Endothelial cell of umbilical vein (primary cell): ENCODE data around the gene TPP2. TPM values are rescaled to one million over a fixed set of nuclear protein-coding genes. Genes with fewer than 3 reads are reported as not detected.

Experiments
- BruUV-seq: library from RNA; stranded (reverse); fragments of 400-500 nt; replicated peaks from 2 replicates; lab custom pipeline; 2021; lab: Mats Ljungman, UMichigan
- CTCF ChIA-PET: fragments of 300-600, 350-600 bp; sonication (Branson Sonifier 250); formaldehyde crosslinking; loops from one replicate; lab custom pipeline; 2021; ENCODE audit warnings: antibody characterized with exemption, inconsistent platforms; lab: Charles Lee
- POLR2A ChIA-PET: fragments of 300-600, 350-600 bp; sonication (Branson Sonifier 250); formaldehyde crosslinking; loops from one replicate; lab custom pipeline; 2021; ENCODE audit warnings: antibody characterized with exemption, inconsistent platforms; lab: Charles Lee
- DNase-seq: peaks from one replicate; pipeline ENCODE4 v3.0.0-alpha.2; 2011; ENCODE audit warnings: low read depth, low spot score
- FAIRE-seq: peaks from 2 replicates; lab custom pipeline; 2011; peaks lifted over from hg19 to GRCh38; lab: Jason Lieb, UNC
- H2AFZ ChIP-seq: 2 replicates; pipeline ENCODE4 v1.6.0; 2012; ENCODE audit warnings: low read depth, low read length, control low read depth, inconsistent platforms
- H3K27ac ChIP-seq: 2 replicates; pipeline ENCODE4 v1.5.1; 2011; ENCODE audit warnings: low read depth, mild to moderate bottlenecking, control low read depth, low read length, moderate library complexity; ENCODE audit not compliant: insufficient read depth
- H3K27me3 ChIP-seq, 2 experiments: 2 replicates each; pipeline versions ENCODE4 v1.6.0 to v1.6.1; 2011; ENCODE audit warnings: low read length in 2 of 2, mixed read lengths in 1 of 2; ENCODE audit not compliant: control insufficient read depth in 2 of 2, insufficient read depth in 2 of 2
- H3K36me3 ChIP-seq, 2 experiments: 2 replicates in 1 of 2; 3 replicates in 1 of 2; pipeline ENCODE4 v1.5.1; 2011; ENCODE audit warnings: low read length in 2 of 2, mild to moderate bottlenecking in 1 of 2, moderate library complexity in 1 of 2; ENCODE audit not compliant: control insufficient read depth in 2 of 2, insufficient read depth in 2 of 2; ENCODE audit errors: extremely low read depth in 1 of 2
- H3K4me1 ChIP-seq: 3 replicates; pipeline ENCODE4 v1.5.1; 2011; ENCODE audit warnings: mild to moderate bottlenecking, low read length; ENCODE audit not compliant: control insufficient read depth, insufficient read depth; ENCODE audit errors: extremely low read depth
- H3K4me2 ChIP-seq: 2 replicates; pipeline ENCODE4 v1.6.1; 2011; ENCODE audit warnings: low read length, control low read depth, mixed read lengths; ENCODE audit not compliant: insufficient read depth
- H3K4me3 ChIP-seq, 3 experiments: fragments of 200-600 bp in 1 of 3; sonication (generic), shearing (Covaris generic) in 1 of 3; replicated peaks in 1 of 3; 2 replicates each; pipeline ENCODE4 v1.5.1; 2011 to 2016; ENCODE audit warnings: control low read depth in 3 of 3, low read length in 3 of 3, mild to moderate bottlenecking in 2 of 3, inconsistent platforms in 1 of 3, low read depth in 1 of 3, moderate library complexity in 1 of 3; ENCODE audit not compliant: insufficient read depth in 1 of 3
- H3K79me2 ChIP-seq: 2 replicates; pipeline ENCODE4 v1.6.0; 2012; ENCODE audit warnings: low read length, inconsistent platforms; ENCODE audit not compliant: control insufficient read depth, insufficient read depth
- H3K9ac ChIP-seq: replicated peaks from 2 replicates; pipeline ENCODE3; 2011; ENCODE audit warnings: low read length, control low read depth; ENCODE audit not compliant: insufficient read depth; ENCODE audit errors: extremely low read depth
- H3K9me1 ChIP-seq: replicated peaks from 3 replicates; pipeline ENCODE4 v1.6.0; 2011; ENCODE audit warnings: mild to moderate bottlenecking, low read length; ENCODE audit not compliant: control insufficient read depth, insufficient read depth; ENCODE audit errors: extremely low read depth
- H3K9me3 ChIP-seq: replicated peaks from 2 replicates; pipeline ENCODE4 v1.5.1; 2012; ENCODE audit warnings: low read length, inconsistent platforms; ENCODE audit not compliant: control insufficient read depth, insufficient read depth
- H4K20me1 ChIP-seq: replicated peaks from 2 replicates; pipeline ENCODE3; 2011; ENCODE audit warnings: mild to moderate bottlenecking, low read length; ENCODE audit not compliant: control insufficient read depth, insufficient read depth; ENCODE audit errors: extremely low read depth
- CTCF ChIP-seq, 2 donors: IDR thresholded peaks; 1 replicate in 1 of 2; 2 replicates in 1 of 2; pipeline ENCODE4 v1.5.1; 2011; ENCODE audit warnings: low read length in 2 of 2, mild to moderate bottlenecking in 2 of 2, moderate library complexity in 2 of 2, control low read depth in 1 of 2, inconsistent platforms in 1 of 2, low read depth in 1 of 2; ENCODE audit not compliant: insufficient read depth in 1 of 2; ENCODE audit errors: extremely low read depth in 1 of 2
- EZH2 ChIP-seq: IDR thresholded peaks from 2 replicates; pipeline ENCODE4 v1.6.1; 2012; ENCODE audit warnings: borderline replicate concordance, low read depth, mild to moderate bottlenecking, moderate library complexity, low read length, inconsistent platforms; ENCODE audit not compliant: severe bottlenecking
- FOS ChIP-seq: IDR thresholded peaks from 2 replicates; pipeline ENCODE4 v1.6.1; 2011; ENCODE audit warnings: mild to moderate bottlenecking, low read length, moderate library complexity, borderline replicate concordance; ENCODE audit not compliant: insufficient read depth
- GATA2 ChIP-seq: IDR thresholded peaks from 2 replicates; pipeline ENCODE4 v1.7.0; 2011; ENCODE audit warnings: low read depth, mild to moderate bottlenecking, moderate library complexity, mixed read lengths, low read length; ENCODE audit not compliant: insufficient read length, insufficient read depth
- JUN ChIP-seq: IDR thresholded peaks from 2 replicates; pipeline ENCODE4 v1.6.1; 2011; ENCODE audit warnings: borderline replicate concordance, low read depth; ENCODE audit not compliant: insufficient read length, insufficient read depth
- MAX ChIP-seq: IDR thresholded peaks from 2 replicates; pipeline ENCODE4 v1.6.1; 2011; ENCODE audit not compliant: insufficient read depth, insufficient read length
- MYC ChIP-seq: IDR thresholded peaks from one replicate; pipeline ENCODE4 v1.6.1; 2011; ENCODE audit warnings: mild to moderate bottlenecking, low read depth, low read length
- POLR2A ChIP-seq: IDR thresholded peaks from 2 replicates; pipeline ENCODE4 v1.6.1; 2012; ENCODE audit warnings: low read depth, mild to moderate bottlenecking, control low read depth, low read length
- dilution Hi-C: fragments of 300-500 bp; cut with MboI; formaldehyde crosslinking; loops from one replicate; pipeline ENCODE4 v1.15.0; 2019; ENCODE audit warnings: low sequenced_read_pairs; ENCODE audit not compliant: extremely low pct_ligation_motif_present
- intact Hi-C: fragments of 100-400 bp; cut with micrococcal nuclease; formaldehyde crosslinking; loops from one replicate; pipeline ENCODE4 v1.10.0; 2022
- polyA plus RNA-seq, 4 experiments: library from polyadenylated mRNA; depleted of rRNA in 3 of 4; stranded (reverse) in 3 of 4; unstranded in 1 of 4; fragments of >200 nt; gene quantifications; 2 replicates each; pipeline versions ENCODE4 v1.2.1 to v1.2.3, GENCODE V29; 2011 to 2012; ENCODE audit warnings: missing spikeins in 1 of 4
- total RNA-seq: library from RNA; stranded (reverse); gene quantifications from 2 replicates; pipeline ENCODE4 v1.2.3, GENCODE V29; 2021

TPP2 gene
- total and polyA plus RNA-seq, 2 donors (not counting 3 experiments of a cell fraction or from before 2014, with no cell fraction given) = 11.5 to 46.7 TPM

- no peak overlapping the region for H2AFZ ChIP-seq
- H3K4me1 ChIP-seq = no peaks in the 10 kb centered on the region
- peaks cover 0 to 12% of the 10 kb centered on the region in 2 experiments for H3K36me3 ChIP-seq
- no peak overlapping the region for H3K4me3 ChIP-seq
- CTCF ChIA-PET = interaction anchor here (5.0 kb wide), 1 partner anchor 44 kb away, joined by 25 read pairs; no protein-coding TSS in a partner anchor
- H3K9me1 ChIP-seq = no peaks in the 10 kb centered on the region
- H3K9ac ChIP-seq = no peak overlapping the region
- H3K27me3 ChIP-seq = no peaks in the 10 kb centered on the region
- no TSS peak for BruUV-seq
- no peak for TF ChIP-seq JUN
- TF ChIP-seq MAX = no peak
- no peak for TF ChIP-seq GATA2
- TF ChIP-seq EZH2 = no peak
- no peak for TF ChIP-seq MYC
- TF ChIP-seq FOS = no peak
- no peak for TF ChIP-seq POLR2A
- TF ChIP-seq CTCF (IDR thresholded peaks at IDR 0.05; ENCODE audit: extremely low read depth in 1 of 2, insufficient read depth in 1 of 2, low read depth in 1 of 2, low read length in 2 of 2) = no peak
- H3K4me2 ChIP-seq = no peak overlapping the region
- no peaks in the 10 kb centered on the region for H3K9me3 ChIP-seq
- dilution Hi-C loops (no loop called here), intact Hi-C loops (loop anchor here (2.0 kb wide), 1 partner anchor 23 kb away; no protein-coding TSS in a partner anchor)
- no peaks in the 10 kb centered on the region for H3K79me2 ChIP-seq
- FAIRE-seq (no peak), DNase-seq (no peak)
- POLR2A ChIA-PET = no interaction called here
- H3K27ac ChIP-seq = no peak overlapping the region
- no peaks in the 10 kb centered on the region for H4K20me1 ChIP-seq
Observed at GRCh38 chr13:102680133-102680717, 83.4 kb downstream of the TPP2 start.
